ENCODE data around the gene ADGRG1.

DNA sequence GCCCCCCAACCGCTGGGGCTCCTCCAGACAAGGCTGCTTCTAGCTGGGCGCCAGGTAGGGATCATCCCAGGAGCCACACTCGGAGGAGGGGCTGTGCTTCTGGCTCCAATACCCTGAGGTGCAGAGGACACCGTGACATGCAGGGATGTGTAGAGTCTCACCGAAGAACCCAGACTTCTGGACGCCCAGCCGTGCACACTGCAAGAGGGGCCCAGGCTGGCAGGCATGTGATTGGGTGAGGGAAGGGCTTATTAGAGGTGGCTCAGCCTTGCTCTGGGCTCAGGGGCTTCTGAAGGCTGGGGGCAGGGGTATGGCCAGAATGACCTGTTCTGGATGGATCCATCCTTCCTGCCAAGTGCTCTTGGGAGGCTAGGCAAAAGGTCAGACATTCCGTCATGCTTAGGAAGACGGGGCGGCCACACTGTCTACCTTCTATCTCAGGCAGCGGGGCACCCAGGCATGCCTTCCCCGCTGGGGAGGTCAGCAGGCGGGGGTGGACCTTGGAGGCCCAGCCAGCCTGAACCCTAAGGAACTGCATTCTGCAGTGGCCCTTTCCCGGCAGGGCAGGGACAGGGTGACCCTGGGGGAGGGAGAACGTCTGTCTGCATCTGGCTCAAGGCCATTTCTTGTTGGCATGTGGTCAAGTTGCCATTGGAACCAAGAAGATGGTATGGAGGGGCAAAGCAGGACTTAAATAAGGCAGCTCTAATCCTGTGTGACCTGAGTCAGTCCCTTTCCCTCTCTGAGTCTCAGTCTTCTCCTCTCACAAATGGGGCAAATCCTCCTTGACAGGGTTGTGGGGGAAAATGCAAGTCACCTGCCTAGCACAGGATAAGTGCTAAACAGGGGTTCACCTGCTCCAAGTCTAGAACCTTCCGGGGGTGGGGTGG, 5.8 kb upstream of the ADGRG1 start:
- TF ChIP-seq, protein P1, sequence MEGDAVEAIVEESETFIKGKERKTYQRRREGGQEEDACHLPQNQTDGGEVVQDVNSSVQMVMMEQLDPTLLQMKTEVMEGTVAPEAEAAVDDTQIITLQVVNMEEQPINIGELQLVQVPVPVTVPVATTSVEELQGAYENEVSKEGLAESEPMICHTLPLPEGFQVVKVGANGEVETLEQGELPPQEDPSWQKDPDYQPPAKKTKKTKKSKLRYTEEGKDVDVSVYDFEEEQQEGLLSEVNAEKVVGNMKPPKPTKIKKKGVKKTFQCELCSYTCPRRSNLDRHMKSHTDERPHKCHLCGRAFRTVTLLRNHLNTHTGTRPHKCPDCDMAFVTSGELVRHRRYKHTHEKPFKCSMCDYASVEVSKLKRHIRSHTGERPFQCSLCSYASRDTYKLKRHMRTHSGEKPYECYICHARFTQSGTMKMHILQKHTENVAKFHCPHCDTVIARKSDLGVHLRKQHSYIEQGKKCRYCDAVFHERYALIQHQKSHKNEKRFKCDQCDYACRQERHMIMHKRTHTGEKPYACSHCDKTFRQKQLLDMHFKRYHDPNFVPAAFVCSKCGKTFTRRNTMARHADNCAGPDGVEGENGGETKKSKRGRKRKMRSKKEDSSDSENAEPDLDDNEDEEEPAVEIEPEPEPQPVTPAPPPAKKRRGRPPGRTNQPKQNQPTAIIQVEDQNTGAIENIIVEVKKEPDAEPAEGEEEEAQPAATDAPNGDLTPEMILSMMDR (IDR thresholded peaks at IDR 0.05): no peak
- TF ChIP-seq POLR2A (IDR thresholded peaks at IDR 0.05): no peak
